HFFc6 (cell line): ENCODE data around the gene CCBE1. TPM values are rescaled to one million over a fixed set of nuclear protein-coding genes. Genes with fewer than 3 reads are reported as not detected.

Source experiments
- DNase-seq: peaks from one replicate; pipeline ENCODE4 v3.0.0-alpha.2; 2018
- H3K27ac Mint-ChIP-seq: 2 replicates; pipeline ENCODE4 v1.8.0; 2020; ENCODE audit warnings: mild to moderate bottlenecking, mixed read lengths
- H3K27me3 Mint-ChIP-seq: 2 replicates; pipeline ENCODE4 v1.8.0; 2021; ENCODE audit warnings: mild to moderate bottlenecking, moderate library complexity, mixed read lengths; ENCODE audit not compliant: insufficient read depth
- H3K36me3 Mint-ChIP-seq: 2 replicates; pipeline ENCODE4 v1.8.0; 2021; ENCODE audit warnings: low read depth, mixed read lengths
- H3K4me1 Mint-ChIP-seq: 2 replicates; pipeline ENCODE4 v1.8.0; 2020; ENCODE audit warnings: low read depth, mixed read lengths
- H3K4me3 Mint-ChIP-seq: 2 replicates; pipeline ENCODE4 v1.8.0; 2020; ENCODE audit warnings: mild to moderate bottlenecking, moderate library complexity, mixed read lengths
- H3K9me3 Mint-ChIP-seq: 2 replicates; pipeline ENCODE4 v1.8.0; 2020; ENCODE audit warnings: mild to moderate bottlenecking, mixed read lengths
- total RNA-seq, 6 experiments: library from RNA; stranded (reverse); fragmentation: NEBNext Ultra II Directional; extraction: Animal tissue kit (Norgen Biotek cat#: 25700); gene quantifications; 2 replicates in 1 of 6; 3 replicates in 5 of 6; pipeline ENCODE4 v1.2.3, GENCODE V29; 2021
- TF ChIP-seq, protein P1 (sequence below): fragments of 200-600 bp; sonication (generic); IDR thresholded peaks from 2 replicates; pipeline ENCODE4 v1.5.0; 2021; ENCODE audit warnings: antibody characterized with exemption, mild to moderate bottlenecking

CCBE1 gene
- total RNA-seq, 6 experiments from 2014 or later: 161 to 223 (median 206) TPM

DNA sequence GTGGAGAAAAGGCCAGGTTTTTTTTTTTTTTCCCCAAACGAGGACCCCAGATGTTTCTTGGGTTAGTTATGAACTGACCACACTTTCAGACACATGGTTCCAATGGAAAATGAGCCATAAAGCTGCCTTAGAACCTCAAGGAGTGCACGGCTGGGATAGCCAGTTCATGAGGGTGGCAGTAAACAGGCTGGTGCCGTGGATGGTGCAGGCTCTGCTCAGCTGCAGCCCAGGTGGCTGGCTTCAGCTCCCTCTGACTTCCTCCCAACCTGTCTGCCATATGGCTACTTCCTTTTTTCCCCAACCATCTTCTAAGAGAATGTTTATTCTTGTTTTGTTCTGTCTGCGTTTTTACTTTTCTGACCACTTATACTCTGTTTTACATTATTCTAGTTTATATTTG is 228.4 kb downstream of the CCBE1 start:
- DNase-seq: no peak
- Mint-ChIP-seq H3K27ac (no peak overlapping the region), H3K27me3 (peaks cover 7% of the 10 kb centered on the region), H3K36me3 (peaks cover 48% of the 10 kb centered on the region), H3K4me3 (no peak overlapping the region), H3K9me3 (no peaks in the 10 kb centered on the region), H3K4me1 (no peaks in the 10 kb centered on the region)
- TF ChIP-seq, protein P1, sequence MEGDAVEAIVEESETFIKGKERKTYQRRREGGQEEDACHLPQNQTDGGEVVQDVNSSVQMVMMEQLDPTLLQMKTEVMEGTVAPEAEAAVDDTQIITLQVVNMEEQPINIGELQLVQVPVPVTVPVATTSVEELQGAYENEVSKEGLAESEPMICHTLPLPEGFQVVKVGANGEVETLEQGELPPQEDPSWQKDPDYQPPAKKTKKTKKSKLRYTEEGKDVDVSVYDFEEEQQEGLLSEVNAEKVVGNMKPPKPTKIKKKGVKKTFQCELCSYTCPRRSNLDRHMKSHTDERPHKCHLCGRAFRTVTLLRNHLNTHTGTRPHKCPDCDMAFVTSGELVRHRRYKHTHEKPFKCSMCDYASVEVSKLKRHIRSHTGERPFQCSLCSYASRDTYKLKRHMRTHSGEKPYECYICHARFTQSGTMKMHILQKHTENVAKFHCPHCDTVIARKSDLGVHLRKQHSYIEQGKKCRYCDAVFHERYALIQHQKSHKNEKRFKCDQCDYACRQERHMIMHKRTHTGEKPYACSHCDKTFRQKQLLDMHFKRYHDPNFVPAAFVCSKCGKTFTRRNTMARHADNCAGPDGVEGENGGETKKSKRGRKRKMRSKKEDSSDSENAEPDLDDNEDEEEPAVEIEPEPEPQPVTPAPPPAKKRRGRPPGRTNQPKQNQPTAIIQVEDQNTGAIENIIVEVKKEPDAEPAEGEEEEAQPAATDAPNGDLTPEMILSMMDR: no peak

DNA sequence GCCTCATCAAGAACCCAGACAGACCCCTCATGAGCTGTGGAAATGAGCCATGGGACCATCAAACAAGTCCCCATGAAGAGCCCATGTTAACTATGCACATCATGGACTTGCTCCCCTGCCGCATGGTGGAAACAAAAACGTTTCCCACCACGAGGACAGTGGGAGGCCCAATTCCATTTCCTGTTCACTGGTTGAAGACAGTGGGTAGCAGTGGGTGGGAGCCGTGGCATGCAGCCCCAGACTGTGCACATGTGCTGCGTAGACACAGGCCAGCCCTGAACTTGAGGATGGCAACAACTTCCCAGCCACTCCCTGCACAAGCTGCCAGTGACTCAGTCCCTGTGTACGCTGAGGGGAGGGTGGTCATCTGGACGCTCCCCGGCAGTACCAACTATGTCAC is 229.7 kb downstream of the CCBE1 start:
- H3K36me3 Mint-ChIP-seq: peaks cover 43% of the 10 kb centered on the region
- H3K9me3 Mint-ChIP-seq: no peaks in the 10 kb centered on the region
- no peak for DNase-seq
- peaks cover 6% of the 10 kb centered on the region for H3K27me3 Mint-ChIP-seq
- H3K4me1 Mint-ChIP-seq: 0 out of 2 replicates have a peak, but pooled peaks cover 4% of the 10 kb centered on the region
- TF ChIP-seq, protein P1: no peak
- no peak overlapping the region for H3K27ac Mint-ChIP-seq
- H3K4me3 Mint-ChIP-seq: no peak overlapping the region

DNA sequence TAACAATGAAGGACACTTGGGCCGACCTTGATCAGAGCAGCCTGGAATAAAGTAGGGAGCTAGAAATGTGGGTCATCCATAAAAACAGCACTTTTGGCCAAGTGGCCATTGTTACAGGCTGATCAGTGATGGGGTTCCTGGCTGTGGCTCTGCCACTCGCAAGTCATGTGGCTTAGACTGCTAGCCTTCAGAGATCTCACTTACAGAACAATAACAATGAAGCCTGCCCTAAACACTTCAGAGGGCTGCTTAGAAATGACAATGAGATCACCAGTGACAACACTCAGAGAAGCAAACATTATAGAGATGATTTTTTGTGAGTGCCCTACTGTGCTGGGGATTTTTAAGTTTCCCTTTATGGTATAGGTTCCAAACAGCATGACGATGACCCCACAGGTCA is 230.2 kb downstream of the CCBE1 start:
- peaks cover 41% of the 10 kb centered on the region for H3K36me3 Mint-ChIP-seq
- peaks cover 4% of the 10 kb centered on the region for H3K27me3 Mint-ChIP-seq

DNA sequence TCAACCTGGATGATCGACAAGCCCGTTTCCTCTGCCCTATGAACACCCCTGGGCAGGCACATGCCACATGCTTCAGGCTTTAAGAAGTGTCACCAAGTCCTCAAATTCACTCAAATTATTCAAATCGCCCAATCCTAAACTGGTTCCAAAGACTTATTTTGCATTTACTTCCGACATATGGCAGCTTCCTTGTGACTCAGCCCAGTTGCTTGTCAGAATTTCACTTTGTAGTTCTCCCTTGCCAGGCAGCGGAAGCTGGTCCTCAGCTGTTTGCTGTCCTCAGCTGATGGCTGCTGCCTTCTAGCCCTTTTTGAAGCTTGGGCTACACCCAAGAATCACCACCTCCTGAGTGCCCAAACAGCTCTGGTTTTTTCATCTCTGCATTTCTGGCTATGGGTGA is 232.7 kb downstream of the CCBE1 start:
- DNase-seq: no peak
- Mint-ChIP-seq H3K9me3 (no peaks in the 10 kb centered on the region), H3K4me1 (peaks cover 29% of the 10 kb centered on the region), H3K36me3 (peaks cover 40% of the 10 kb centered on the region), H3K4me3 (no peak overlapping the region), H3K27ac (no peak overlapping the region), H3K27me3 (peaks cover 4% of the 10 kb centered on the region)
- TF ChIP-seq, protein P1: no peak

More for the DNA sequence above, 230.2 kb downstream of the CCBE1 start:
- no peak for DNase-seq
- Mint-ChIP-seq H3K4me1 (peaks cover 6% of the 10 kb centered on the region; the same call in 1 of the 2 replicates), H3K4me3 (no peak overlapping the region), H3K27ac (no peak overlapping the region), H3K9me3 (no peaks in the 10 kb centered on the region)
- TF ChIP-seq, protein P1: no peak

DNA sequence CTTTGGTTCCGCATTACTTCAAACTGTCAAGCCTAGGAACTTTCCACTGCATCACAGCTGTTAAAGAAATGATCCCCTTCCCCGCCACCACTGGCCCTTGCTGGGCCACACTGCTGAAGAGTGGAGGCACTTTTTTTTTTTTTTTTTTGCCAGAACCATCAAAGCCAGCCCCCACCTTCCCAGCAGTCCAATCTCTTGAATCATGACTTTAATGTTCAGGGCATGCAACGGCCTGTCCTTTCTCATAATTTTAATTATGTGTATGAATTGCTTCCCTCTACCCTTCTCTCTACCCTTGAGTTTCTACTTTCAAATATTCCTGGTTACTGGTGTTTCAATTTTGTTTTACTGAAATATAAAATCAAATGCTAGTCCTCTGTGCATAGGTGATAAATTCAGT is 236.1 kb downstream of the CCBE1 start:
- Mint-ChIP-seq H3K27ac (peak overlapping the region; percentile 27), H3K36me3 (peaks cover 36% of the 10 kb centered on the region), H3K27me3 (peaks cover 7% of the 10 kb centered on the region), H3K4me1 (peaks cover 34% of the 10 kb centered on the region), H3K9me3 (no peaks in the 10 kb centered on the region), H3K4me3 (no peak overlapping the region; the same call in 1 of the 2 replicates)
- TF ChIP-seq, protein P1: no peak
- DNase-seq: no peak

DNA sequence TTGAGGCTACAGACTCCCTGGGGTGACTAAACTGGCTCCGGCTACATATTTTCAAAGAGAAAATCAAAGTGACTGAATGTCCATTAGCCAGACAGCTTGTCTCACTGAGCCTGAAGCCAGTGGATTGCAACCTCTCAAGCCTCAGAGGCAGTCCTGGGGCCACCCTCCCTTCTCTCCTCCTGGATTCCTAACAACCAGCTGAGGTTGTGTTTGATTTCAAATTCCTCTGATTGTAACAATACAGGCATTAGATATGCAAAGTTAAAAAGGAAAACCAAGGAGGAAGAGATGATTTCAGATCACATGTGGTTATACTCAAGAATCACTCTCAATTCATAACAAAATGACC is 237.2 kb downstream of the CCBE1 start:
- Mint-ChIP-seq H3K27me3 (peaks cover 4% of the 10 kb centered on the region), H3K36me3 (peaks cover 30% of the 10 kb centered on the region), H3K4me1 (peaks cover 34% of the 10 kb centered on the region), H3K4me3 (no peak overlapping the region), H3K9me3 (no peaks in the 10 kb centered on the region), H3K27ac (peak overlapping the region; percentile 40; the same call in 1 of the 2 replicates)
- DNase-seq: no peak
- TF ChIP-seq, protein P1: no peak
